COLO668 (cell line): ENCODE measurements around the gene KCNE5.
"Not testable (repeated sequence)": the region's sequence is repeated elsewhere in the genome, so short reads cannot be mapped to it uniquely, and the experiment has no call there.

Source experiments
- DNase-seq: peaks from one replicate; lab custom pipeline; 2025; ENCODE audit not compliant: unreplicated experiment; lab: John Stamatoyannopoulos, UW

Gene KCNE5, protein sequence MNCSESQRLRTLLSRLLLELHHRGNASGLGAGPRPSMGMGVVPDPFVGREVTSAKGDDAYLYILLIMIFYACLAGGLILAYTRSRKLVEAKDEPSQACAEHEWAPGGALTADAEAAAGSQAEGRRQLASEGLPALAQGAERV

DNA sequence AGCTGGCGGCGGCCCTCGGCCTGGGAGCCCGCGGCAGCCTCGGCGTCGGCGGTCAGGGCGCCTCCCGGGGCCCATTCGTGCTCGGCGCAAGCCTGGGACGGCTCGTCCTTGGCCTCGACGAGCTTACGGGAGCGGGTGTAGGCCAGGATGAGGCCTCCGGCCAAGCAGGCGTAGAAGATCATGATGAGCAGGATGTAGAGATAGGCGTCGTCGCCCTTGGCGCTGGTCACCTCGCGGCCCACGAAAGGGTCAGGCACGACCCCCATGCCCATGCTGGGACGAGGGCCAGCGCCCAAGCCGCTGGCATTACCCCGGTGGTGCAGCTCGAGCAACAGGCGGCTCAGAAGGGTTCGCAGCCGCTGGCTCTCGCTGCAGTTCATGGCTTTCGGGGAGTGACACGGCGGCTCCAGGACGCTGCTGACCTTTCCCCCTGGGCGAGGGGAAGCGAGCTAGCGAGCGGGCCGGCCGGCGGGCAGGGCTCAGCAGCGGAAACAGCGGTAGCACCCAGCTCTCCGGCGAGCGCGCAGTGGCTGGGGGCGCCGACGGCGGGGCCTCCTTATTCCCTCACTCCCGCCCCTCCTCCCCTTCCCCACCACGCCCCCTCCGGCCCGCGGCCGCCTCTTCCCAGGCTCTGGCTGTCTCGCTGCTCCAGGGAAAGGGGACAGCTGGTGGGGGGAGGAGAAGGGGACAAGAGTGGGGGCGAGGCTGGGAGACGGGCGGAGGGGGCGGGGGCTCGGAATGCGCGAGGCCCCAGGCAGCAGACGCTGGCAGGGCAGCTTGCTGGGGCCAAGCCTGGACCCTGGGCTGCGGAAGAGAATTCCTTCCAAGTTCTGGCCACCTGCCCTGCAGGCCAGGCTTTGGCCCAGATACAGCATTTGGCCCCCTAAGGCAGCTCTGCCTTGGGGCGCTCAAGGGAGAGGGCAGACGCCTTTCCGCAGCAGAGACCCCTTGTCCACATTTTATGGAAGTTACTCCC, at the start of gene KCNE5:
TSS of gene KCNE5 (minus strand) at position 532 of the 976 bp plus-strand sequence. CDS start at position 380, 152 bp downstream.
- no peak for DNase-seq

DNA sequence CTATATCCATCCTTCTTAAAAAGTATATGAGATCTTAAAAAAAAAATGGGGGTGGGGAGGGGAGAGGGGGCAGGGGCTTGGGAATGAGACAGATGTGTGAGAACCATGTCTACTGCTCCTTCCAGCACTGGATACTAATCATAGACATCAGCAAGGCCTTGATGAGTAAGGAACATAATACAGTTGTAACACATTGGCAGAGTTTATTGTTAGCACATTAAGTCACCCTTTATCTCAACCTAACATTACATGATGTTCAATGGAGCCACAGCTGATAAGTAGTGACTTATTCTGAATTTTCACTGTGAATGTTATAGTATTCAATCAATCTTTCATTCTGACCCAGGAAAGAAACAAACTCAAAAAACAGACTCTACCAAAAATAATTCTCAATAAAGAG, 47.3 kb upstream of the KCNE5 start:
- no peak for DNase-seq

DNA sequence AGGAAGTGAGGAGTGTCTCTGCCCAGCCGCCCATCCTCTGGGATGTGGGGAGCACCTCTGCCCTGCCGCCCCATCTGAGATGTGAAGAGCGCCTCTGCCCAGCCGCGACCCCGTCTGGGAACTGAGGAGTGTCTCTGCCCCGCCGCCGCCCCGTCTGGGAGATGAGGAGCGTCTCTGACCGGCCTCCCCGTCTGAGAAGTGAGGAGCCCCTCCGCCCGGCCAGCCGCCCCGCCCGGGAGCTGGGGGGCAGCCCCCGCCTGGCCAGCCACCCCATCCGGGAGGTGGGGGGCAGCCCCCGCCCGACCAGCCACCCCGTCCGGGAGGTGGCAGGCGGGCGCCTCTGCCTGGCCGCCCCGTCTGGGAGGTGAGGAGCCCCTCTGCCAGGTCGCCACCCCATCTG, 46.2 kb upstream of the KCNE5 start:
- DNase-seq, result not testable (repeated sequence)

DNA sequence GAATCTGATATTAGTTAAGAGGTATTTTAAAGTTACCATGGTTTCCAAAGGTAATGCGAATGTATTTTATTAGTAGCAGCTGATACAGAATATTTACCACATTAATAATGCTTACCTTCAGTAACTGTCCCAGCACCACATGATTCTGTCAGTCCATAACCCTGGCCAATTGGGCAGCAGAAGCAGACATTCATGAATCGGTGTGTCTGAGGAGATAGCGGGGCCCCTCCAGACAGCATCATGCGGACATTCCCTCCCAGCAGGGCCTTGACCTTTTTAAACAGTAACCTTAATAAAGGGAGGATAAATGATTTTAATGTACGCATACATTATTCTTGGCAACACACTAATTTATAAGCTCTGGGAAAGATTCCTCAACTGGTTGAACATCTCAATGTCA, 43.0 kb upstream of the KCNE5 start:
- no peak for DNase-seq

DNA sequence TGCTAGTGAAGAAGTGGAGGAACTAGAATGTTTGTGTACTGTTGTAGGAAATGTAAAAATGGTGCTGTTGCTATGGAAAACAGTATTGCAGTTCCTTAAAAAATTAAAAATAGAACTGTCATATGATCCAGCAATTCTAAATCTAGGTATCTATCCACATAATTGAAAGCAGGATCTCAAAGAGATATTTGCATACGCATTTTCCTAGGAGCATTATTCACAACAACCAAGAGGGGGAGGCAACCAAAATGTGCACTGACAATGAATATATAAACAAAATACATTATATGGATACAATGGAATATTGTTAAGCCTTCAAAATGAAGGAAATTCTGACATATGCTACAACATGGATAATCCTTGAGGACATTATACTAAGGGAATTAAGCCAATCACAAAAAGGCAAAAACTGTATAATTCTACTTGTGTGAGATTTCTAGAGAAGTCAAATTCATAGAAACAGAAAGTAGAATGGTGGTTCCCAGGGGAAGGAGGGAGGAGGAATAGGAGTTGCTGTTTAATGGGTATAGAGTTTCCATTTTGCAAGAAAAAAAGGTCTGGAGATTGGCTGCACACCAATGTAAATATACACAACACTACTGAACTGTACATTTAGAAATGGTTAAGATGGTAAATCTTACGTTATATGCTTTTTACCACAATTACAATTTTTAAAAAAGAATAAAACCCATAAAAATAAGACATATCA, 35.6 kb upstream of the KCNE5 start:
- no peak for DNase-seq

DNA sequence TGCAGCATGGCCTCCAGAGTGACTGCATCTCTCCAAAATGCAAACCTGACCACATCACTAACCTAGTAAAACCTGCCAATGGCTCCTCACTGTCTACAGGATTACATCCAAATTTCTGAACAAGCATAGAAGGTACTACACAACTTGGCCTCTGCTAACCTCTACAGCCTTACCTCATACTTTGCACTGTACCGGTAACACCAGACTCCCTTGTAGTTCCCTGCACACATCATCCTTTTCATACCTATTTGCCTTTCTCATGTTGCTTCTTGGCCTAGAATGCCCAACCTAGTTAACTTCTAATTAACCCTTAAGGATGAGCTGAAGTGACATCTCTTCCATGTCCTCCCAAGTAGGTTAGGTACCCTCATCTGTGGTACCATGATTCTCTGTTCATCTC, 33.4 kb upstream of the KCNE5 start:
- DNase-seq, result no peak

DNA sequence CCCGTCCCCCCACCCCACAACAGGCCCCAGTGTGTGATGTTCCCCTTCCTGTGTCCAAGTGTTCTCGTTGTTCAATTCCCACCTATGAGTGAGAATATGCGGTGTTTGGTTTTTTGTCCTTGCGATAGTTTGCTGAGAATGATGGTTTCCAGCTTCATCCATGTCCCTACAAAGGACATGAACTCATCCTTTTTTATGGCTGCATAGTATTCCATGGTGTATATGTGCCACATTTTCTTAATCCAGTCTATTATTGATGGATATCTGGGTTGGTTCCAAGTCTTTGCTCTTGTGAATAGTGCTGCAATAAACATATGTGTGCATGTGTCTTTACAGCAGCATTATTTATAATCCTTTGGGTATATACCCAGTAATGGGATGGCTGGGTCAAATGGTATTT, 32.4 kb upstream of the KCNE5 start:
- not testable (repeated sequence) for DNase-seq

DNA sequence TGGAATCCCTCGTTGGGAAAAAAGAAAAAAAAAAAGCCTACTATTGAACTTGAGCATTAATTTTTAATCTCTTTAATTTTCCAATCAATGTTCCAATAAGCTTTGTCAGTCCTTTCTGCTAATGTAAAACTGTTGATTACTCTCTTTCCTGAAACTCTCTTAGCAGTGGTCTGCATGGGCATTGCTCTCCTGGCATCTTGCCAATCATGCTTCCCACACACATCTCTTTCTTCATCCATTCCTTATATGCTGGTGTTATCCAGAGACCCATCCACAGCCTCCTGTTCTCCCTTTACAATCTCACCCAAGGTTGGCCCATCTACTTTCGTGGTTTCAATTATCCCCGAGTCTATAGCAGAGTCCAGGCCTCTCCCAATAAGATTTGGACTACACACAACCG, 31.8 kb upstream of the KCNE5 start:
- no peak for DNase-seq

DNA sequence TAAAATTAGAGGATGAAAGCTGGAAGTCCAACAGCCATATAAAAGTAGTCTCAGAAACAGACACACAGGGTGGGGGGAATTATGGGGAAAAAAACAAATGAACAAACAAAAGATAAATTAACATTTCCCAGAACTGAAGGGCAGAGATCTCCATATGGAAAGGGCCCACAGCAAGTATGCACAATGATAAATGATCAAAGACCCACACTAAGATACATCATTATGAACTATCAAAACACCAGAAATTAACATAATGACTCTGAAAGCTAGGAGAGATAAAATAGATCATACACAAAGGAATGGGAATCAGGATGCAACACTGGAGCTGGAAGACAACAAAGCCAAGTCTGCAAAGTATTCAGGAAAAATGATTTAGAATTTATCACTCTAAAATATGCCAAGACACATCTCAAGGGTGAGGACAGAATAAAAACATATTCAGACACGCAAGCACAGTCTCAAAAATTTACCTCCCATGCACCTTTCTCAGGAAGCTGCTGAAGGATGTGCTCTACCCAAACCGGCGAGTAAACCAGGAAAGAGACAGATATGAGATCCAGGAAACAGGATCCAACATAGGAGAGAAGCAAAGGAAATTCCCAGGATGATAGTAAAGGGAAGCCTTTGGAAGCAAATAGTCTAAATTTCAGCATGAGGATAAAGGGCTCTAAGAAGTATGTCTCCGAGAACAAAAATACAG, 30.7 kb upstream of the KCNE5 start:
- DNase-seq, result no peak

DNA sequence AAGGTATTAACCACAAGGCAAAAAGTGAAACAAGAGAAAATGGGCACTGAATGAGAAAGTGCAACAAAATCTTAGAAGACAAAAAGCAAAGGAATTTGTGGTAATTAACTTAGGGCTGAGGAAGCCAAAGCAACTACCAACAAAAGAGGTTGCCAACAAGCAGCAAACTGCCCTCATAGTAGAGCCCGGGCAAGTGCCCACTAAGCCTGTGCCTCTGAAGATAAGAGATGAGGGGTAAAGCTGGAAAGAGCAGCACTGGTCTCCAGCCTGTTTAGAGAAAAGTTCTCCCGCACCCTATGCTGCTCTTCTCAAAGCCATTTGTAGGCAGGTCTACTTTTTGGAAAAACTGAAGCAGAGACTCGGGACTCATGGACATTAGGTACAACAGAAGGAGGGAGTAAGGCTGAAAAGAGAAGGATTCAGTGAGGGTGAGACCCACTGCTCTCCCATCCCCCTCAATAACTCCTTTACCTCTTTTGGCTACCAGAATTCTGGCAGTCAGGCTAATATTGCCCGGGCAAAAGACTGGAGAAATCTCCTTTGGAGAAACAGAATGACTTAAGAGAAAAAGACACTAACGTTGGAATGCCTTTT, 29.6 kb upstream of the KCNE5 start:
- no peak for DNase-seq

DNA sequence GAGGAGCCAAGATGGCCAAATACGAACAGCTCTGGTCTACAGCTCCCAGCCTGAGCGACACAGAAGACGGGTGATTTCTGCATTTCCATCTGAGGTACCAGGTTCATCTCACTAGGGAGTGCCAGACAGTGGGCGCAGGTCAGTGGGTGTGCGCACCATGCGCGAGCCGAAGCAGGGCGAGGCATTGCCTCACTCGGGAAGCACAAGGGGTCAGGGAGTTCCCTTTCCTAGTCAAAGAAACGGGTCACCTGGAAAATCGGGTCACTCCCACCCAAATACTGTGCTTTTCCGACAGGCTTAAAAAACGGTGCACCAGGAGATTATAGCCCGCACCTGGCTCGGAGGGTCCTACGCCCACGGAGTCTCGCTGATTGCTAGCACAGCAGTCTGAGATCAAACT, 19.7 kb upstream of the KCNE5 start:
- not testable (repeated sequence) for DNase-seq

DNA sequence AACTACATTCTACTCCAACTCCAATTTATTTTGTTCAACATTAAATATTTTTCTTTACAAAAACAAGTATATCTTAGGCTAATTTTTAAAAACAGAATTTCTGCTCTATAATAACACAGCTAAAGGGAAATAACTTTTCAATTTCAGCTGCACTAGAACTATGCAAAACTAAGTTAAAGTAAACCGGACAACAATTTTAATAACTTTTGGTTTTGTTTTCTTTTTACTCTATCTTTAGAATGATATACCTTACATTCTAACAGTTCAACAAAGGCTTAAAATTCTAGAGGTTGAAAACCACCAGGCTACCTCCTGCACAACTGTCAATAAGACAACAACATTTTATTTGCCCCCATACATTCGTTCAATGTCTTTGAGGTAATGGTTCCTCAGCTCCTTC, 18.7 kb upstream of the KCNE5 start:
- DNase-seq, result no peak

DNA sequence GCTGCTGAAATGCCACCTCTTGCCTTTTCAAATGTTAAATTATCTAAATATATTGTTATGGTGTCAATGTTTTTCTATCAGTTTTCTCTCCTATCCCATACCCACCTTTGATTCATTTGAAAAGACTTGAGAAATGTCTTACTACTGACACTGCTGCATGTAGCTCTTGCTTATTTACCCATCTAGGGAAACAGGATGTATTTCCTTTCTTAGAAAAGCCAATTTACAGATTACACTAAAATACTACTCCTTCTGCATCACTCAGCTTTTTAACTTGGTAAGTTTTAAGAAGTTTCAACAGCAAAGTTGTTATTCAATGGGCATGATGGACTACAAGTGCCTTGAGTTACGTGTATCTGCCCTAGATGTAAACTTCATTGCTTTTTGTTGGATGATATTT, 13.2 kb upstream of the KCNE5 start:
- no peak for DNase-seq

DNA sequence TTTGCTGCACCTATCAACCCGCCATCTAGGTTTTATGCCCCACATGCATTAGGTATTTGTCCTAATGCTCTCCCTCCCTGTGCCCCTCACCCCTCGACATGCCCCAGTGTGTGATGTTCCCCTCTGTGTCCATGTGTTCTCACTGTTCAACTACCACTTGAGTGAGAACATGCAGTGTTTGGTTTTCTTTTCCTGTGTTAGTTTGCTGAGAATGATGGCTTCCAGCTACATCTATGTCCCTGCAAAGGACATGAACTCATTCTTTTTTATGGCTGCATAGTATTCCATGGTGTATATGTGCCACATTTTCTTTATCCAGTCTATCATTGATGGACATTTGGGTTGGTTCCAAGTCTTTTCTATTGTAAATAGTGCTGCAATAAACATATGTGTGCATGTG, 12.5 kb upstream of the KCNE5 start:
- DNase-seq, result not testable (repeated sequence)

DNA sequence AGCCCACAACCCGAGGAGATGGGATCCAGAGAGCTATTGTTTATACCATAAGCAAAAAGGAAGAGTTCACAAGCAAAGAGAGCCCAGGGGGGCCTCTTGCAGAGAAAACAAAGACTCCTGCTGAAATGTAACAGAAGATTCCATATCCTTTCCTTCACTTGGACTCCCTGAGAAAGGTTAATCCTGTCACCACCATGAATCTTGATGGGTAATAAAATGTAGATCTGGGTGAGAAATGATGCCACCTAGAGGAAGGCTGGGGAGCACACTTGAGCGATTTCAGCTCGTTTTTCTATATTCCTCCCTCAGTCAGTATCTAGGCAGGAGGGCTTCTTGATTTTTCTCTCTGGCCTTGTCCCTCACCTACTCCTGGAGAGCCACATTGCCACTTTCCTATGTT, 10.2 kb upstream of the KCNE5 start:
- no peak for DNase-seq

DNA sequence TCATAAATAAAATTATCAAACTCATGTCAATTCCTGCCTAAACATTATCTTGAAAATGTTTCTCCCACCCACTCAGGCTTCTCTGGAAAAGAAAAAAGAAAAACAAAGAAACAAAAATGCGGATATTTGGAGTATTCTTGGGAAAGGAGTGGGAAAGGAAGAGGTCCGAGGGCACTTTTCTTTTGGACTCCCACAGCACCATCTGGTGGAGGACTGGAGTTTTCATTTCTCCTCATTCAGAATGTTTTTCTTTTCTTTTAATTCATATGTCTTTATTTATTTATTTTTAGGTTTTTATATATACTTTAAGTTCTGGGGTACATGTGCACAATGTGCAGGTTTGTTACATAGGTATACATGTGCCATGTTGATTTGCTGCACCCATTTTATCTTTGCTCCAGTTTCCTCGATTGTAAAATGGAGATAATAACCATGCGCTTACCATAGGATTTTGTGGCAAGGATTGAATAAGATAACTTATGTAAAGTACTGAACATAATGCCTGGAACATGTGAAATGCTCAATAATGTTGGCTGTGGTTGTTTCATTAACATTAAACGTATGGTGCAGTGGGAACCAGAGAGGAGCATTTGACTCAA, 8.0 kb upstream of the KCNE5 start:
- DNase-seq, result no peak

DNA sequence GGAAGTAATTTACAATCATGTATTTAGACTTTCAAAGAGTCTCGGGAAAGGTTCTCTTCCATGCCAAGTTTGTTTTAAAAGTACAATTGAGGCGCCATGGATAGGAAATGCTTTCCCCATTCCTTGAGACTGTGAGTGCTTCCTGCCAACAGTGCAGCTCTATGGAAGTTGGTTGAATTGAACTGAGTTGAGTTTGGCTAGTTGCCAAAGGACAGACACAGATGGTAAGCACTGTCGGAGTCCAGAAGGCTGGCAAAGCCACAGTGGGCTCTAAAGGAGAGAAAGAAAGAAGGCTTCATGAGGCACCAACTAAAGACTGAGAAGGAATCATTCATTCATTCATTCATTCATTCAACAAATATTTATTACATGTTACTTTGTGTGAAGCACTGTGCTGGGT, 4.3 kb upstream of the KCNE5 start:
- DNase-seq, result peak; percentile 1

DNA sequence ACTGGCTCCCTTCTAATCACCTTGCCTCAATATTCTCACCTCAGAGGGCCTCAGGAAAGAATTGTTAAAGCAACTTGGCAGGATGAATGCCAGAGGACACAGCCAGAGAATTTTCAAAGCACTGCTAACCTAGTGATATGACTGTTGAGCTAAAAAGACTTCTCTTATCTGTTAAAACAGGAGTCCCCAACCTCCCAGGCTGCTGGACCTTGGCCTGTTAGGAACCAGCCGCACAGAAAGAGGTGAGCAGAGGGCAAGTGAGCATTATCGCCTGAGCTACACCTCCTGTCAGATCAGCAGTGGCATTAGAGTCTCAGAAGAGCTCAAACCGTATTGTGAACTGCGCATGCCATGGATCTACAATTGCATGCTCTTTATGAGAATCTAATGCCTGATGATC, 1.7 kb upstream of the KCNE5 start:
- no peak for DNase-seq

DNA sequence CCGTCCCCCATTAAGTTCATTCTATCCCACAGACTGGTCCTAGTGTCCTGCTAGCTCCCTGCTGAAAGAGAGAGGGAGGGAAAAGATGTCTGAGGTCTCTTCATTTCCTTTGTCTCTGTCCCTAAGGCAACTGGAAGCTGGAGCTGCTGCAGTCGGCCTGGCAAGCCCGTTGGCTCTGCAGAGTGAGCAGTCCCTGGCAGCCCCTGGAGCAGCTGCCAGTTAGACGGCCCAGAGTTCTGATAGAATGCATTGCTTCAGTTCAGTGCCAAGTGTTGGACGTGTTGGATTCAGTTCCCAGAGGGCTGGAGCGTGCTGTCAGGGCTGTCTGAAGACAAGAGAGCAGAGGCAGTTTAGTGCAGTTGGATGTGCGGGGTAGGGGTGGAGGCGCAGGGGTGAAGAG, 975 bp downstream of the KCNE5 start:
- no peak for DNase-seq

DNA sequence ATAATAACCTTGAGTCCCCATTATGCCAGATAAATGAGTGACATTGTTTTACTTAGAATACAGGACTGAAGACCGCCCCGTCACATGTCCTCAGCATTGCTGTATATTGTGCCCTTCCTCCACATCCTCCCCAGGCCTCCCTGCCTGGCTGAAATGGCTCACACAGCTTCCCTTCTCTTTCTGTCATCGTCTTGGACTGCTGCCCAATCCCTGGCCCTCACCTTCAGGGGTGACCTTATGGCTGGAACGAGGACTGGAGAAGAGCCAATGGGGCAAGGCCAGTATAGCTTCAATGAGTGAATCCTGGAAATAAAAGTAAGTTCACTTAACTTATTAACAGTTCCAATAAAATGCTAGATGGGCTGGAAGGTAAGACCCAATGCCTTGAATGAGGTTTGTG, 2.7 kb downstream of the KCNE5 start:
- no peak for DNase-seq

DNA sequence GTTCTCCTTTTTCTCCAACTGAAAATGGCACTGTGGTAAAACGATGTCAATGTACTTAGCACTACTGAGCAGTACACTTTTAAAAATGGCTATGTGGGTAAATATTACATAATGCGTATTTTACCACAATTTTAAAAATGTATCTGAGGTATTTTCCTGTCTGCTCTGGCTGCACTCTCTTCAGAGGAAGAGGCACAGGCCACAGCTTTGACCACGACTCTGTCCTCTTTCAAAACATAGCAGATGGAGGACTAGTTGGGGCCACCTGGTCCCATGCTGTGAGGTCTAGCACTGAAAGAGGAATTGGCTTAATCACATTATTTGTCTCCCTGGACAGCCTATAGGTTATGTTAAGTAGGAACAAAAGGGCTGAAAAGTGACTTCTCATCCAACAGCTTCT, 5.2 kb downstream of the KCNE5 start:
- DNase-seq, result no peak
